Adrenal gland (tissue), 12 donors: ENCODE data around the gene RSBN1. TPM values are rescaled to one million over a fixed set of nuclear protein-coding genes. Genes with fewer than 3 reads are reported as not detected.

ENCODE experiments used
- DNase-seq, 7 donors: peaks; one replicate each; pipeline ENCODE4 v3.0.0-alpha.2; 2019 to 2020
- H3K27ac ChIP-seq, 5 donors: fragments of 200-600 bp; sonication (generic) in 4 of 5; 1 replicate in 3 of 5; 2 replicates in 2 of 5; pipeline versions ENCODE4 v1.5.1 to v1.8.0; 2016 to 2020; ENCODE audit warnings: mild to moderate bottlenecking in 1 of 5
- H3K27me3 ChIP-seq: fragments of 200-600 bp; 2 replicates; pipeline ENCODE4 v1.8.0; 2021
- H3K36me3 ChIP-seq, 2 donors: fragments of 200-600 bp; replicated peaks in 1 of 2; 1 replicate in 1 of 2; 2 replicates in 1 of 2; pipeline versions ENCODE4 v1.5.1 to v1.8.0; 2018 to 2022
- H3K4me1 ChIP-seq, 2 donors: fragments of 200-600 bp; replicated peaks in 1 of 2; 1 replicate in 1 of 2; 2 replicates in 1 of 2; pipeline versions ENCODE4 v1.5.1 to v1.8.0; 2018 to 2021
- H3K4me3 ChIP-seq, 4 donors: fragments of 200-600 bp; sonication (generic) in 3 of 4; one replicate each; pipeline ENCODE4 v1.5.1; 2016 to 2018
- H3K9me3 ChIP-seq, 3 donors: fragments of 200-600 bp; sonication (generic) in 1 of 3; replicated peaks in 1 of 3; 1 replicate in 2 of 3; 2 replicates in 1 of 3; pipeline versions ENCODE4 v1.5.1 to v1.8.0; 2016 to 2021
- POLR2A ChIP-seq, 2 donors: fragments of 450-650 bp; IDR thresholded peaks; one replicate each; pipeline ENCODE4 v1.6.1; 2017; ENCODE audit warnings: antibody characterized with exemption in 2 of 2, mild to moderate bottlenecking in 2 of 2, moderate library complexity in 1 of 2
- WGBS, 4 donors: extraction: QIAGEN DNeasy Blood & Tissue Kit in 2 of 4; methylation state at CpG; one replicate each; pipeline versions ENCODE4 v1.1.5 to v1.1.7; 2013 to 2017; 5-methylcytosine and 5-hydroxymethylcytosine counted together
- intact Hi-C, 2 donors: fragments of 100-400 bp; cut with DNase I; formaldehyde crosslinking; loops; one replicate each; pipeline versions ENCODE4 v1.14.1 to v1.15.0; 2022 to 2023
- polyA plus RNA-seq, 3 donors: library from polyadenylated mRNA; stranded (reverse); fragments of 200-250 nt in 2 of 3; fragments of 350-450 nt in 1 of 3; fragmentation: Illumina TruSeq in 1 of 3; extraction: RNeasy Lipid Tissue Mini Kit (QIAGEN cat#74804) in 1 of 3; gene quantifications; one replicate each; pipeline ENCODE4 v1.2.3, GENCODE V29; 2013 to 2014
- total RNA-seq, 9 donors: library from RNA; depleted of rRNA in 4 of 9; stranded (reverse); fragments of >200 nt in 4 of 9; fragments of 120-200 nt in 1 of 9; fragmentation: NEBNext Ultra II Directional in 1 of 9; extraction: Animal tissue kit (Norgen Biotek cat#: 25700) in 1 of 9; gene quantifications; one replicate each; pipeline versions ENCODE4 v1.1.0 to v1.2.4, GENCODE V29; 2013 to 2023
- TF ChIP-seq, protein P1 (sequence below), 6 experiments: fragments of 450-650 bp in 4 of 6; fragments of 200-600 bp in 2 of 6; sonication (generic) in 1 of 6; IDR thresholded peaks; 1 replicate in 5 of 6; 2 replicates in 1 of 6; pipeline versions ENCODE4 v1.5.1 to v1.8.0; 2016 to 2021; ENCODE audit warnings: antibody characterized with exemption in 6 of 6, mild to moderate bottlenecking in 2 of 6, moderate library complexity in 1 of 6
- donor health status: healthy with polysubstance abuse.
- donor health status: Bipolar disorder and iron deficiency.
- donor health status: DM: yes; HTN: yes; CAD: no.
- donor health status: DM: no; HTN: no; CAD: no.
- donor health status: DM: no; HTN: no; CAD: no.
- donor health status: DM: yes; HTN: yes; CAD: no.

The RSBN1 gene
- total and polyA plus RNA-seq, 12 donors, result 3.9 to 33.0 (median 15.4) TPM

DNA sequence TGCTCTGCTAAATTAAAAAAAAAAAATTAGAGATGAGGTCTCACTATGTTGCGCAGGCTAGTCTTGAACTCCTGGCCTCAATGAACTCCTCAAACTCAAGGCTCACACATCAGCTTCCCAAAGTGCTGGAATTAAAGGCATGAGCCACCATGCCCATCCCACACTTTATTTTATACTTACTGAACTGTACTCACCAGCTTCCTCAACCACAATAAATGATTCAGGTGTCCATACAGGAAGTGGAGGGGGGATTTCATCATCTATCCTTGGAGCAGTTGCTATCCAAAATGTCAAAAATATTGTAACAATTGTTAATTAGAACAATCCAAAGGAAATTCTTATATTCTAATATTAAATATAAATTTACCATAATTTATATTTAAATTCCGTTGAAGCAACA is 22.4 kb upstream of the RSBN1 start:
- TF ChIP-seq, protein P1, sequence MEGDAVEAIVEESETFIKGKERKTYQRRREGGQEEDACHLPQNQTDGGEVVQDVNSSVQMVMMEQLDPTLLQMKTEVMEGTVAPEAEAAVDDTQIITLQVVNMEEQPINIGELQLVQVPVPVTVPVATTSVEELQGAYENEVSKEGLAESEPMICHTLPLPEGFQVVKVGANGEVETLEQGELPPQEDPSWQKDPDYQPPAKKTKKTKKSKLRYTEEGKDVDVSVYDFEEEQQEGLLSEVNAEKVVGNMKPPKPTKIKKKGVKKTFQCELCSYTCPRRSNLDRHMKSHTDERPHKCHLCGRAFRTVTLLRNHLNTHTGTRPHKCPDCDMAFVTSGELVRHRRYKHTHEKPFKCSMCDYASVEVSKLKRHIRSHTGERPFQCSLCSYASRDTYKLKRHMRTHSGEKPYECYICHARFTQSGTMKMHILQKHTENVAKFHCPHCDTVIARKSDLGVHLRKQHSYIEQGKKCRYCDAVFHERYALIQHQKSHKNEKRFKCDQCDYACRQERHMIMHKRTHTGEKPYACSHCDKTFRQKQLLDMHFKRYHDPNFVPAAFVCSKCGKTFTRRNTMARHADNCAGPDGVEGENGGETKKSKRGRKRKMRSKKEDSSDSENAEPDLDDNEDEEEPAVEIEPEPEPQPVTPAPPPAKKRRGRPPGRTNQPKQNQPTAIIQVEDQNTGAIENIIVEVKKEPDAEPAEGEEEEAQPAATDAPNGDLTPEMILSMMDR (IDR thresholded peaks at IDR 0.05), result no peak
- no peak for TF ChIP-seq POLR2A (IDR thresholded peaks at IDR 0.05)
- H3K4me1 ChIP-seq, result peaks cover 0 to 4% of the 10 kb centered on the region in 2 donors
- no peaks in the 10 kb centered on the region for H3K27me3 ChIP-seq
- no peaks in the 10 kb centered on the region for H3K36me3 ChIP-seq
- no peak overlapping the region for H3K4me3 ChIP-seq
- 84 to 93% (median 88%) methylated on average over 2 of the region's 2 CpGs for WGBS, 4 donors
- intact Hi-C loops, result loop anchor here in 1 of 2 donors (5.0 to 10.0 kb wide), 3 partner anchors 73 to 450 kb away; partner anchors contain the start of genes DCLRE1B and OLFML3
- no peak overlapping the region for H3K27ac ChIP-seq
- DNase-seq, result no peak
- no peaks in the 10 kb centered on the region for H3K9me3 ChIP-seq

DNA sequence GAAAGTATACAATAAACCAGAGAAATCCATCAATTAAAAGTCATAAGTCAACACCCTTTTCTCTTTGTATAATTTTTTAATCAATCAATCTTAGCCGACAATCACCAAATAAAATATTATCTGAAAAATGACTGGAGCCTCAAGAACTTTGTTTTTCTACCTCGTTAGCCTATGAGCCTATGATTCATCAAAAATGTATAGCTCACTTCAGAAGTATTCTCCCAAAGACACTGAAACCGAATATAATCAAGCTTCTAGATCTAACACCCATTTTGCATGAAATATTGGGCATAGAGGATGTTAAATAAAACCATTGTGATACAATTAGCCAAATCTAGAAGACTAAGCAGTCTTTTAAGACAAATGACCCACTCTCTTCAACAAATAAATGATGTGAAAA is 17.8 kb upstream of the RSBN1 start:
- intact Hi-C loops, result loop anchor here in 1 of 2 donors (10.0 kb wide), 2 partner anchors 145 to 455 kb away; partner anchors contain the start of gene OLFML3
- H3K27me3 ChIP-seq, result no peaks in the 10 kb centered on the region
- no peaks in the 10 kb centered on the region for H3K36me3 ChIP-seq
- 71 to 81% (median 75%) methylated on average over 3 of the region's 3 CpGs for WGBS, 4 donors
- no peak overlapping the region for H3K4me3 ChIP-seq
- no peak for TF ChIP-seq POLR2A (IDR thresholded peaks at IDR 0.05)
- TF ChIP-seq, protein P1 (IDR thresholded peaks at IDR 0.05), result no peak
- no peaks in the 10 kb centered on the region for H3K4me1 ChIP-seq
- DNase-seq, result no peak
- no peak overlapping the region for H3K27ac ChIP-seq
- H3K9me3 ChIP-seq, result no peaks in the 10 kb centered on the region

DNA sequence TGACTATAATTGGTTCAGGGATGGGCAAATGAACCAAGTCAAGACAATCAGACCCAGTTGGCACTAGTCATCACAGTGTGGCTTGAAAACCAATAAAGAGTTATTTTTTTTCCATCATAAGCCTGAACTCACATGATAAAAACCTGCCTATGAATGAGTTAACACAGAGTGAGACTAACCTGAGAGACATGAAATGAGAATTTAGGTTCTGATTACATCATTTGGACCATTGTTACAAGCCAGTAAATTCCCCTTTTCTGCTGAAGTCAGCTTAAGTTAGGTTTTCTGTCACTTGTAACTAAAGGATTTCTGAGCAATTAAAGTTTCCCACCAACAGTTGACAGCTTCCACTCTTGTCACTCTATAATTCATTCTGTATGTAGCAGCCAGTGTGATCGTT is 9.6 kb upstream of the RSBN1 start:
- H3K4me3 ChIP-seq, result no peak overlapping the region
- DNase-seq, result no peak
- no peaks in the 10 kb centered on the region for H3K27me3 ChIP-seq
- H3K4me1 ChIP-seq, result no peaks in the 10 kb centered on the region
- H3K9me3 ChIP-seq, result no peaks in the 10 kb centered on the region
- intact Hi-C loops, result loop anchor here in 1 of 2 donors (10.0 kb wide), 1 partner anchor 93 kb away; no protein-coding TSS in a partner anchor
- H3K27ac ChIP-seq, result no peak overlapping the region
- no peaks in the 10 kb centered on the region for H3K36me3 ChIP-seq
- no peak for TF ChIP-seq POLR2A (IDR thresholded peaks at IDR 0.05)
- 66 to 86% (median 67%) methylated on average over 1 of the region's 1 CpG for WGBS, 4 donors

DNA sequence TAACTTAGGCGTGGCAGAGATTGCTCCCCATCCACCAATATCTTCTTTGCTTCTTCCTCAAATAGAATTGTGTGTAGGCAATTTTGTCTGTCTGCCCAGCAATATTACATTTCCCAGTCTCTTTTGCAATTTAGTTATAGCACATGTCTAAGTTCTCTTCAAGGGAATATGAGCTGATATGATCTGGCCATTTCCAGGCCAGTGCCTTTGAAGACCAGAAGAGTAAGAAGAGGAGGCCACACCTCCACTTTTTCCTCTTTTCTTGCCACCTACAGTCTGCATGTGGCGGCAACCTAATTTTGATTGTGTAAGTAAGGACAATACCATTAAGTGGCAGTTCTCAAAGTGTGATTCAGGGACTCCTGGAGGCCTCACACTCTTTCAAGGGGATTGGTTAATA is 6.3 kb upstream of the RSBN1 start:
- H3K4me1 ChIP-seq, result no peaks in the 10 kb centered on the region
- TF ChIP-seq, protein P1 (IDR thresholded peaks at IDR 0.05), result no peak
- TF ChIP-seq POLR2A (IDR thresholded peaks at IDR 0.05), result no peak
- H3K9me3 ChIP-seq, result no peaks in the 10 kb centered on the region
- no peak overlapping the region for H3K27ac ChIP-seq
- H3K27me3 ChIP-seq, result no peaks in the 10 kb centered on the region
- DNase-seq, result no peak
- H3K36me3 ChIP-seq, result no peaks in the 10 kb centered on the region
- no peak overlapping the region for H3K4me3 ChIP-seq
- 92 to 98% (median 93%) methylated on average over 2 of the region's 2 CpGs for WGBS, 4 donors
- intact Hi-C loops, result no loop called here

DNA sequence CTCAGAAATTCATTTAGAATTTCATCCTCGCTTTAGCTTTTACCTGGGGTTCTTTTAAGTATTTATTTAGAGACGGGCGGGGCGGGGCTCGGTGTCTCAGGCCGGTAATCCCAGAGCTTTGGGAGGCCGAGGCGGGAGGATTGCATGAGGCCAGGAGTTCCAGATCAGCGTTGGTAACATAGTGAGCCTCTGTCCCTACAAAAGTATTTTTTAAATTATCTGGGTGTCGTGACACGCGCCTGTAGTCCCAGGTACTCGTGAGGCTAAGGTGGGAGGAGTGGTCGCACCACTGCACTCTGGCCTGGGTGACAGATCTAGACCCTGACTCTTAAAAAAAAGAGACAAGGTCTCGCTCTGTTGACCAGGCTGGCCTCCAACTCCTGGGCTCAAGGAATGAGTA is 942 bp upstream of the RSBN1 start:
- H3K4me3 ChIP-seq, result no peak overlapping the region
- WGBS, 4 donors, result 92 to 97% (median 95%) methylated on average over 15 of the region's 15 CpGs
- DNase-seq, result peak in 4 of 7 donors; percentile 17 to 56 (median 24)
- H3K36me3 ChIP-seq, result no peaks in the 10 kb centered on the region
- peaks cover 23 to 30% of the 10 kb centered on the region in 2 donors for H3K4me1 ChIP-seq
- H3K9me3 ChIP-seq, result no peaks in the 10 kb centered on the region
- intact Hi-C loops, result no loop called here
- no peak for TF ChIP-seq POLR2A (IDR thresholded peaks at IDR 0.05)
- TF ChIP-seq, protein P1 (IDR thresholded peaks at IDR 0.05), result no peak
- no peaks in the 10 kb centered on the region for H3K27me3 ChIP-seq
- H3K27ac ChIP-seq, result no peak overlapping the region
